GM12878 (cell line): Measurements from ENCODE around the gene NEK1. TPM values are rescaled to one million over a fixed set of nuclear protein-coding genes. Genes with fewer than 3 reads are reported as not detected.

Experiments
- EP300 ChIP-seq, 2 experiments: fragments of 150-350 bp in 1 of 2; IDR thresholded peaks; 2 replicates each; pipeline ENCODE4 v1.6.1; 2011 to 2012; ENCODE audit warnings: low read depth in 2 of 2, low read length in 2 of 2, borderline replicate concordance in 1 of 2, improper control_type of control experiment in 1 of 2, inconsistent platforms in 1 of 2; ENCODE audit not compliant: control insufficient read depth in 1 of 2
- EZH2 ChIP-seq: IDR thresholded peaks from 2 replicates; pipeline ENCODE4 v1.6.1; 2012; ENCODE audit warnings: low read depth, mild to moderate bottlenecking, control low read depth, inconsistent platforms, low read length, borderline replicate concordance; ENCODE audit not compliant: control insufficient read depth
- HDGF ChIP-seq: fragments of 450-650 bp; IDR thresholded peaks from 2 replicates; pipeline ENCODE4 v1.6.1; 2016; ENCODE audit warnings: antibody characterized with exemption
- PML ChIP-seq: IDR thresholded peaks from 2 replicates; pipeline ENCODE4 v1.6.1; 2012; ENCODE audit warnings: low read length, inconsistent platforms
- POU2F2 ChIP-seq: IDR thresholded peaks from 3 replicates; pipeline ENCODE4 v1.6.1; 2011; ENCODE audit warnings: low read depth, mild to moderate bottlenecking, low read length, borderline replicate concordance
- RAD51 ChIP-seq: fragments of 450-650 bp; IDR thresholded peaks from 2 replicates; pipeline ENCODE4 v1.6.1; 2016; ENCODE audit warnings: moderate library complexity, mild to moderate bottlenecking, inconsistent platforms
- RUNX3 ChIP-seq: IDR thresholded peaks from 2 replicates; pipeline ENCODE4 v1.6.1; 2012; ENCODE audit warnings: low read length, inconsistent platforms
- SRF ChIP-seq, 2 experiments: IDR thresholded peaks; 2 replicates each; pipeline ENCODE4 v1.6.1; 2011; ENCODE audit warnings: low read depth in 2 of 2, low read length in 2 of 2, mild to moderate bottlenecking in 1 of 2, moderate library complexity in 1 of 2
- SUZ12 ChIP-seq: fragments of 200-600 bp; sonication (generic); IDR thresholded peaks from one replicate; pipeline ENCODE4 v1.6.1; 2018; ENCODE audit warnings: antibody characterized with exemption, mild to moderate bottlenecking; ENCODE audit not compliant: unreplicated experiment
- YY1 ChIP-seq: IDR thresholded peaks from 2 replicates; pipeline ENCODE4 v1.6.1; 2011; ENCODE audit warnings: low read depth, mild to moderate bottlenecking, low read length
- ZNF622 ChIP-seq: fragments of 450-650 bp; IDR thresholded peaks from 2 replicates; pipeline ENCODE4 v1.6.1; 2017; ENCODE audit warnings: mild to moderate bottlenecking, inconsistent platforms
- polyA plus RNA-seq, 11 experiments: library from polyadenylated mRNA; depleted of rRNA in 4 of 11; unstranded in 6 of 11; stranded (reverse) in 5 of 11; fragments of >200 nt; fragmentation: Nextera tagmentation in 4 of 11; fragmentation: Illumina TruSeq in 1 of 11; extraction: Ambion mirVana in 4 of 11; extraction: Trizol in 1 of 11; gene quantifications; 1 replicate in 1 of 11; 2 replicates in 10 of 11; pipeline versions ENCODE4 v1.2.1 to v1.2.3, GENCODE V29; 2011 to 2016; ENCODE audit warnings: inconsistent platforms in 2 of 11, missing spikeins in 2 of 11, low read depth in 1 of 11
- total RNA-seq, 4 experiments: library from RNA; depleted of rRNA in 3 of 4; stranded (reverse); fragments of >200 nt in 3 of 4; fragmentation: Illumina TruSeq in 1 of 4; extraction: Trizol in 1 of 4; gene quantifications; 2 replicates each; pipeline versions ENCODE4 v1.2.1 to v1.2.3, GENCODE V29; 2013 to 2021
- TF ChIP-seq, protein P1 (sequence below): fragments of 150-350 bp; IDR thresholded peaks from 2 replicates; pipeline ENCODE4 v1.6.1; 2016; ENCODE audit warnings: low read depth, low read length
- TF ChIP-seq, protein P2 (sequence below): fragments of 450-650 bp; IDR thresholded peaks from 2 replicates; pipeline ENCODE4 v1.6.1; 2018; ENCODE audit warnings: borderline replicate concordance, mild to moderate bottlenecking; ENCODE audit not compliant: partially characterized antibody
- TF ChIP-seq, protein P3 (sequence below): fragments of 450-650 bp; conservative IDR thresholded peaks from 2 replicates; pipeline ENCODE4 v1.6.1; 2017; ENCODE audit warnings: mild to moderate bottlenecking, moderate library complexity

NEK1 gene
- total and polyA plus RNA-seq, 10 of the 15 experiments (the other 5 are each of a cell fraction or from before 2014, with no cell fraction given) = 4.9 to 16.1 (median 7.5) TPM

DNA sequence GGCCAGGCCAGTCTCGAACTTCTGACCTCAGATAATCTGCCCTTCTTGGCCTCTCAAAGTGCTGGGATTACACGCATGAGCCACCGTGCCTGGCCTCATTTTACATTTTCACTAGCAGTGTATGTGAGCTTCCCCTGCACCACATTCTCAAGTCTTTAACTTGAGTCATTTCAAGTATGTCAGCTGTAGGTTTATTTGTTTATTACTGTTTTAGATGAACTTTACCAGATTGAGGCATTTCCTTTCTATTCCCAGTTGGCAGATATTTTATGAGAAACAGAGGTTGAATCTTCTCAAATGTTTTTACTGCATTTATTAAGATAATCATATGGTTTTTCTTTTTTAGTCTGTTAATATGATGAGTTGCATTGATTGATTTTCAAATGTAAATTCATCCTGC is 227.0 kb downstream of the NEK1 start (continued):
- no peak for TF ChIP-seq EZH2
- TF ChIP-seq, protein P1, sequence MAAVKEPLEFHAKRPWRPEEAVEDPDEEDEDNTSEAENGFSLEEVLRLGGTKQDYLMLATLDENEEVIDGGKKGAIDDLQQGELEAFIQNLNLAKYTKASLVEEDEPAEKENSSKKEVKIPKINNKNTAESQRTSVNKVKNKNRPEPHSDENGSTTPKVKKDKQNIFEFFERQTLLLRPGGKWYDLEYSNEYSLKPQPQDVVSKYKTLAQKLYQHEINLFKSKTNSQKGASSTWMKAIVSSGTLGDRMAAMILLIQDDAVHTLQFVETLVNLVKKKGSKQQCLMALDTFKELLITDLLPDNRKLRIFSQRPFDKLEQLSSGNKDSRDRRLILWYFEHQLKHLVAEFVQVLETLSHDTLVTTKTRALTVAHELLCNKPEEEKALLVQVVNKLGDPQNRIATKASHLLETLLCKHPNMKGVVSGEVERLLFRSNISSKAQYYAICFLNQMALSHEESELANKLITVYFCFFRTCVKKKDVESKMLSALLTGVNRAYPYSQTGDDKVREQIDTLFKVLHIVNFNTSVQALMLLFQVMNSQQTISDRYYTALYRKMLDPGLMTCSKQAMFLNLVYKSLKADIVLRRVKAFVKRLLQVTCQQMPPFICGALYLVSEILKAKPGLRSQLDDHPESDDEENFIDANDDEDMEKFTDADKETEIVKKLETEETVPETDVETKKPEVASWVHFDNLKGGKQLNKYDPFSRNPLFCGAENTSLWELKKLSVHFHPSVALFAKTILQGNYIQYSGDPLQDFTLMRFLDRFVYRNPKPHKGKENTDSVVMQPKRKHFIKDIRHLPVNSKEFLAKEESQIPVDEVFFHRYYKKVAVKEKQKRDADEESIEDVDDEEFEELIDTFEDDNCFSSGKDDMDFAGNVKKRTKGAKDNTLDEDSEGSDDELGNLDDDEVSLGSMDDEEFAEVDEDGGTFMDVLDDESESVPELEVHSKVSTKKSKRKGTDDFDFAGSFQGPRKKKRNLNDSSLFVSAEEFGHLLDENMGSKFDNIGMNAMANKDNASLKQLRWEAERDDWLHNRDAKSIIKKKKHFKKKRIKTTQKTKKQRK = no peak
- no peak for TF ChIP-seq RUNX3
- TF ChIP-seq EP300 (IDR thresholded peaks at IDR 0.05; ENCODE audit: borderline replicate concordance in 1 of 2, control insufficient read depth in 1 of 2, low read depth in 2 of 2, low read length in 2 of 2) = no peak
- TF ChIP-seq HDGF = no peak
- TF ChIP-seq PML = no peak
- no peak for TF ChIP-seq POU2F2
- TF ChIP-seq YY1 = no peak
- TF ChIP-seq, protein P2, sequence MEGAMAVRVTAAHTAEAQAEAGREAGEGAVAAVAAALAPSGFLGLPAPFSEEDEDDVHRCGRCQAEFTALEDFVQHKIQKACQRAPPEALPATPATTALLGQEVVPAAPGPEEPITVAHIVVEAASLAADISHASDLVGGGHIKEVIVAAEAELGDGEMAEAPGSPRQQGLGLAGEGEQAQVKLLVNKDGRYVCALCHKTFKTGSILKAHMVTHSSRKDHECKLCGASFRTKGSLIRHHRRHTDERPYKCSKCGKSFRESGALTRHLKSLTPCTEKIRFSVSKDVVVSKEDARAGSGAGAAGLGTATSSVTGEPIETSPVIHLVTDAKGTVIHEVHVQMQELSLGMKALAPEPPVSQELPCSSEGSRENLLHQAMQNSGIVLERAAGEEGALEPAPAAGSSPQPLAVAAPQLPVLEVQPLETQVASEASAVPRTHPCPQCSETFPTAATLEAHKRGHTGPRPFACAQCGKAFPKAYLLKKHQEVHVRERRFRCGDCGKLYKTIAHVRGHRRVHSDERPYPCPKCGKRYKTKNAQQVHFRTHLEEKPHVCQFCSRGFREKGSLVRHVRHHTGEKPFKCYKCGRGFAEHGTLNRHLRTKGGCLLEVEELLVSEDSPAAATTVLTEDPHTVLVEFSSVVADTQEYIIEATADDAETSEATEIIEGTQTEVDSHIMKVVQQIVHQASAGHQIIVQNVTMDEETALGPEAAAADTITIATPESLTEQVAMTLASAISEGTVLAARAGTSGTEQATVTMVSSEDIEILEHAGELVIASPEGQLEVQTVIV = no peak
- no peak for TF ChIP-seq RAD51
- TF ChIP-seq, protein P3, sequence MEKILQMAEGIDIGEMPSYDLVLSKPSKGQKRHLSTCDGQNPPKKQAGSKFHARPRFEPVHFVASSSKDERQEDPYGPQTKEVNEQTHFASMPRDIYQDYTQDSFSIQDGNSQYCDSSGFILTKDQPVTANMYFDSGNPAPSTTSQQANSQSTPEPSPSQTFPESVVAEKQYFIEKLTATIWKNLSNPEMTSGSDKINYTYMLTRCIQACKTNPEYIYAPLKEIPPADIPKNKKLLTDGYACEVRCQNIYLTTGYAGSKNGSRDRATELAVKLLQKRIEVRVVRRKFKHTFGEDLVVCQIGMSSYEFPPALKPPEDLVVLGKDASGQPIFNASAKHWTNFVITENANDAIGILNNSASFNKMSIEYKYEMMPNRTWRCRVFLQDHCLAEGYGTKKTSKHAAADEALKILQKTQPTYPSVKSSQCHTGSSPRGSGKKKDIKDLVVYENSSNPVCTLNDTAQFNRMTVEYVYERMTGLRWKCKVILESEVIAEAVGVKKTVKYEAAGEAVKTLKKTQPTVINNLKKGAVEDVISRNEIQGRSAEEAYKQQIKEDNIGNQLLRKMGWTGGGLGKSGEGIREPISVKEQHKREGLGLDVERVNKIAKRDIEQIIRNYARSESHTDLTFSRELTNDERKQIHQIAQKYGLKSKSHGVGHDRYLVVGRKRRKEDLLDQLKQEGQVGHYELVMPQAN = no peak
- no peak for TF ChIP-seq SUZ12
- no peak for TF ChIP-seq ZNF622
- TF ChIP-seq SRF (IDR thresholded peaks at IDR 0.05; ENCODE audit: low read depth in 2 of 2, low read length in 2 of 2) = no peak
